ENCODE measurements around the gene DNAH3.
"Not testable (repeated sequence)": the region's sequence is repeated elsewhere in the genome, so short reads cannot be mapped to it uniquely, and the experiment has no call there.

DNAH3 gene

DNA sequence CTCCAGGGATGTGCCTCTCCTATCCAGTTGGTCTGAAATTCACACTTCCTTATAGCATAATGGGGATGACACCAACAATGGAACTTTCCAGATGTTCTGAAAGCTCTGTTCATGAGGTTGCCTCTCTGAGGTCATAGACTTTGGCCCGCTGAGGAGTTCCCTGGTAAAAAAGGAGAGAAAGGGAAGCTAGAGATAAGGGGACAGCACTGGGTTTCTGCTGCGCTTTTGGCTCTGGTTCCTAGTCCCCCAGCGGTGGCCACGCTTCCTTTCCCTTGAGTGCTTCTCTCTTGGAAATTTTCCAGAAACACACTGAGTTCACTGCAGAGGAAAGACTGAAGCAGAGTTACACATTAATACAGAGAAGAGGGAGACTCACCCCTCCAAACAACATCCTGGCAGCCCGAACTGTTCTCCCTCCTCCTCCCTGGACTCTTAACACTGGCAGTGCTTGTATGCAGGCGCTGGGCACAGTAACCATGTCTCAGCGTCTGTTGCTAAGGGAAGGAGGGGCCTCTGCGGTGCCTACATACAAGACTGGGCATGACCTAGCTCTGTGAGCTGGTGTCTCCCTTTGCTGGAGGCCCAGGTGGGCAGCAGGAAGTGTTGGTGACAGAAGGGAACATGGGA, at the start of gene DNAH3:
TSS of gene DNAH3 (minus strand) at position 472 of the 627 bp plus-strand sequence. CDS start 527 bp downstream, outside the sequence.
- peaks cover 15% of the 10 kb centered on the region for H3K27me3 ChIP-seq (replicated peaks; ENCODE audit: control insufficient read depth, insufficient read depth, low read length)
- H3K4me3 ChIP-seq (ENCODE audit: low read length), result no peak within 1 kb of the TSS
- no peak for DNase-seq (ENCODE audit: low read depth)
- no peaks in the 10 kb centered on the region for H3K9me3 ChIP-seq (ENCODE audit: control insufficient read depth, low read length)
- H3K36me3 ChIP-seq (ENCODE audit: control insufficient read depth, insufficient read depth, low read length, severe bottlenecking), result no peaks in the 10 kb centered on the region
- no peak within 1 kb of the TSS for H3K9ac ChIP-seq (ENCODE audit: low read length)
- H3K4me1 ChIP-seq (ENCODE audit: control insufficient read depth, insufficient read depth, low read length), result peaks cover 6% of the 10 kb centered on the region

- Histone ChIP-seq H3K36me3 (ENCODE audit: control insufficient read depth, insufficient read depth, low read length, severe bottlenecking) (no peaks in the 10 kb centered on the region), H3K27me3 (replicated peaks; ENCODE audit: control insufficient read depth, insufficient read depth, low read length) (peaks cover 39% of the 10 kb centered on the region), H3K4me1 (ENCODE audit: control insufficient read depth, insufficient read depth, low read length) (peaks cover 3% of the 10 kb centered on the region), H3K4me3 (ENCODE audit: low read length) (no peak overlapping the region), H3K9ac (ENCODE audit: low read length) (no peak overlapping the region), H3K9me3 (ENCODE audit: control insufficient read depth, low read length) (no peaks in the 10 kb centered on the region)
- DNase-seq (ENCODE audit: low read depth), result no peak
These were observed 49.1 kb upstream of the DNAH3 start for GRCh38 chr16:21199607-21200218.

DNA sequence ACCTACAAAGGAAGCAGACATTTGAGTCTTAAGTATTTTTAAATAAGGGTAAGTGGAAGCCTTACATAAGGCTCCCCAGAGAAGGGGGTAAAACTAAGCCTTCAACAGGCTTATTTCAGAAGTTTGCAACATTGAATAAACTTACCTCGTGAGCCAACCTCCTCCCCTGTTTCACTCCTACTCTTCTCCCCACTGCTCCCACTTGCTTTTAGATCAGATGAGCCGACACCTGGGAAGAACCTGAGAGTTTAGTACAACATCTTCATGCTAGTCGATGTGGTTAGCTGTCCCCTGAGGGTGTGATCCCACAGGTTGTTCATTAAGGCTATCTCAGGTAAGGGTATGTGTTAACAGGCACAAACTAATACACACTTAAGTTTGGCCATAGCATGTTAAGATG, 47.0 kb upstream of the DNAH3 start:
- H3K4me3 ChIP-seq (ENCODE audit: low read length), result no peak overlapping the region
- H3K9ac ChIP-seq (ENCODE audit: low read length), result no peak overlapping the region
- DNase-seq (ENCODE audit: low read depth), result no peak
- H3K9me3 ChIP-seq (ENCODE audit: control insufficient read depth, low read length), result no peaks in the 10 kb centered on the region
- peaks cover 3% of the 10 kb centered on the region for H3K4me1 ChIP-seq (ENCODE audit: control insufficient read depth, insufficient read depth, low read length)
- peaks cover 29% of the 10 kb centered on the region for H3K27me3 ChIP-seq (replicated peaks; ENCODE audit: control insufficient read depth, insufficient read depth, low read length)
- no peaks in the 10 kb centered on the region for H3K36me3 ChIP-seq (ENCODE audit: control insufficient read depth, insufficient read depth, low read length, severe bottlenecking)

- Histone ChIP-seq H3K27me3 (replicated peaks; ENCODE audit: control insufficient read depth, insufficient read depth, low read length) (peaks cover 24% of the 10 kb centered on the region), H3K4me3 (ENCODE audit: low read length) (no peak overlapping the region), H3K9me3 (ENCODE audit: control insufficient read depth, low read length) (no peaks in the 10 kb centered on the region), H3K9ac (ENCODE audit: low read length) (no peak overlapping the region), H3K4me1 (ENCODE audit: control insufficient read depth, insufficient read depth, low read length) (peaks cover 3% of the 10 kb centered on the region), H3K36me3 (ENCODE audit: control insufficient read depth, insufficient read depth, low read length, severe bottlenecking) (no peaks in the 10 kb centered on the region)
- DNase-seq (ENCODE audit: low read depth), result no peak
These were observed 46.5 kb upstream of the DNAH3 start for GRCh38 chr16:21197112-21197511.

- not testable (repeated sequence) for DNase-seq (ENCODE audit: low read depth)
These were observed 44.7 kb upstream of the DNAH3 start for GRCh38 chr16:21195330-21195729.

GRCh38 chr16:21194771-21195301, 44.2 kb upstream of the DNAH3 start:
- Histone ChIP-seq H3K27me3 (replicated peaks; ENCODE audit: control insufficient read depth, insufficient read depth, low read length) (peaks cover 6% of the 10 kb centered on the region), H3K4me3 (ENCODE audit: low read length) (no peak overlapping the region), H3K4me1 (ENCODE audit: control insufficient read depth, insufficient read depth, low read length) (peaks cover 3% of the 10 kb centered on the region), H3K36me3 (ENCODE audit: control insufficient read depth, insufficient read depth, low read length, severe bottlenecking) (no peaks in the 10 kb centered on the region), H3K9ac (ENCODE audit: low read length) (no peak overlapping the region), H3K9me3 (ENCODE audit: control insufficient read depth, low read length) (no peaks in the 10 kb centered on the region)
- peak; percentile 19 for DNase-seq (ENCODE audit: low read depth)

More at GRCh38 chr16:21195330-21195729, 44.7 kb upstream of the DNAH3 start:
- not testable (repeated sequence) for H3K4me3 ChIP-seq (ENCODE audit: low read length); H3K9me3 ChIP-seq (ENCODE audit: control insufficient read depth, low read length); H3K4me1 ChIP-seq (ENCODE audit: control insufficient read depth, insufficient read depth, low read length); H3K27me3 ChIP-seq (replicated peaks; ENCODE audit: control insufficient read depth, insufficient read depth, low read length); H3K36me3 ChIP-seq (ENCODE audit: control insufficient read depth, insufficient read depth, low read length, severe bottlenecking); H3K9ac ChIP-seq (ENCODE audit: low read length)

GRCh38 chr16:21192991-21193390, 42.3 kb upstream of the DNAH3 start:
- DNase-seq (ENCODE audit: low read depth), result no peak
- H3K36me3 ChIP-seq (ENCODE audit: control insufficient read depth, insufficient read depth, low read length, severe bottlenecking), result no peaks in the 10 kb centered on the region
- H3K4me3 ChIP-seq (ENCODE audit: low read length), result no peak overlapping the region
- no peaks in the 10 kb centered on the region for H3K9me3 ChIP-seq (ENCODE audit: control insufficient read depth, low read length)
- no peak overlapping the region for H3K9ac ChIP-seq (ENCODE audit: low read length)
- H3K4me1 ChIP-seq (ENCODE audit: control insufficient read depth, insufficient read depth, low read length), result peaks cover 9% of the 10 kb centered on the region
- no peaks in the 10 kb centered on the region for H3K27me3 ChIP-seq (replicated peaks; ENCODE audit: control insufficient read depth, insufficient read depth, low read length)

GRCh38 chr16:21190599-21190998, 40.0 kb upstream of the DNAH3 start:
- no peaks in the 10 kb centered on the region for H3K27me3 ChIP-seq (replicated peaks; ENCODE audit: control insufficient read depth, insufficient read depth, low read length)
- no peak overlapping the region for H3K9ac ChIP-seq (ENCODE audit: low read length)
- no peak overlapping the region for H3K4me3 ChIP-seq (ENCODE audit: low read length)
- no peaks in the 10 kb centered on the region for H3K9me3 ChIP-seq (ENCODE audit: control insufficient read depth, low read length)
- peaks cover 11% of the 10 kb centered on the region for H3K4me1 ChIP-seq (ENCODE audit: control insufficient read depth, insufficient read depth, low read length)
- DNase-seq (ENCODE audit: low read depth), result peak; percentile 80
- H3K36me3 ChIP-seq (ENCODE audit: control insufficient read depth, insufficient read depth, low read length, severe bottlenecking), result no peaks in the 10 kb centered on the region

- Histone ChIP-seq H3K9ac (ENCODE audit: low read length) (no peak overlapping the region), H3K27me3 (replicated peaks; ENCODE audit: control insufficient read depth, insufficient read depth, low read length) (no peaks in the 10 kb centered on the region), H3K4me3 (ENCODE audit: low read length) (no peak overlapping the region), H3K36me3 (ENCODE audit: control insufficient read depth, insufficient read depth, low read length, severe bottlenecking) (no peaks in the 10 kb centered on the region), H3K4me1 (ENCODE audit: control insufficient read depth, insufficient read depth, low read length) (peaks cover 11% of the 10 kb centered on the region), H3K9me3 (ENCODE audit: control insufficient read depth, low read length) (no peaks in the 10 kb centered on the region)
- no peak for DNase-seq (ENCODE audit: low read depth)
These were observed 39.4 kb upstream of the DNAH3 start for GRCh38 chr16:21190013-21190412.

- no peaks in the 10 kb centered on the region for H3K27me3 ChIP-seq (replicated peaks; ENCODE audit: control insufficient read depth, insufficient read depth, low read length)
- DNase-seq (ENCODE audit: low read depth), result no peak
- H3K9me3 ChIP-seq (ENCODE audit: control insufficient read depth, low read length), result no peaks in the 10 kb centered on the region
These were observed 38.7 kb upstream of the DNAH3 start for GRCh38 chr16:21189311-21189710.

GRCh38 chr16:21186326-21186691, 35.7 kb upstream of the DNAH3 start:
- H3K9ac ChIP-seq (ENCODE audit: low read length), result no peak overlapping the region
- H3K4me1 ChIP-seq (ENCODE audit: control insufficient read depth, insufficient read depth, low read length), result peaks cover 8% of the 10 kb centered on the region
- peaks cover 11% of the 10 kb centered on the region for H3K36me3 ChIP-seq (ENCODE audit: control insufficient read depth, insufficient read depth, low read length, severe bottlenecking)
- no peaks in the 10 kb centered on the region for H3K27me3 ChIP-seq (replicated peaks; ENCODE audit: control insufficient read depth, insufficient read depth, low read length)
- H3K4me3 ChIP-seq (ENCODE audit: low read length), result no peak overlapping the region
- DNase-seq (ENCODE audit: low read depth), result no peak
- no peaks in the 10 kb centered on the region for H3K9me3 ChIP-seq (ENCODE audit: control insufficient read depth, low read length)

More at GRCh38 chr16:21189311-21189710, 38.7 kb upstream of the DNAH3 start:
- no peak overlapping the region for H3K4me3 ChIP-seq (ENCODE audit: low read length)
- no peaks in the 10 kb centered on the region for H3K36me3 ChIP-seq (ENCODE audit: control insufficient read depth, insufficient read depth, low read length, severe bottlenecking)
- H3K9ac ChIP-seq (ENCODE audit: low read length), result no peak overlapping the region
- peaks cover 8% of the 10 kb centered on the region for H3K4me1 ChIP-seq (ENCODE audit: control insufficient read depth, insufficient read depth, low read length)
